GM21381 (cell line): ENCODE data around the gene MIB1.
A peak's percentile ranks its signal among the peaks of the same experiment; 100 is the strongest.

Experiments
- ATAC-seq: cut with Tn5 transposase; IDR thresholded peaks from one replicate; pipeline ENCODE4 v1.9.1; 2021; ENCODE audit warnings: mild to moderate bottlenecking, moderate library complexity; ENCODE audit not compliant: unreplicated experiment

The MIB1 gene

DNA sequence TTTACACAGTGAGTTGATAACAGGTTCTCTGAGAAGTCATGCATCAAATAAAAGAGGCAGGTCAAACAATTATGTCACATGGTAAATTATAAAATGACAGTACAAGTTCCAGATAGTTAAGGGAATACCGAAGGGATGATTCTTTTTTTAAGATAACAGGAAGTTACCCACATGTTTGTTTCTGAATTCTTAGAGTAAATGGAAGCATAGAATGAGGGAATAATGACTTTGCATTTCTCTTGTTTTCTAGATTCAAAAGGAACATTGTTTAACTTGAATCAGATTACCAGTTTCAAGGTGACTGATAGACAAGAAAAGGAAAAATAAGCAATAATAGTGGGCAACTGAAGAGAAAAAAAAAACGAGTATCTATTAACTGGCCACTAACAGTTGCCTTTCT is 124.5 kb downstream of the MIB1 start:
- ATAC-seq: no peak

DNA sequence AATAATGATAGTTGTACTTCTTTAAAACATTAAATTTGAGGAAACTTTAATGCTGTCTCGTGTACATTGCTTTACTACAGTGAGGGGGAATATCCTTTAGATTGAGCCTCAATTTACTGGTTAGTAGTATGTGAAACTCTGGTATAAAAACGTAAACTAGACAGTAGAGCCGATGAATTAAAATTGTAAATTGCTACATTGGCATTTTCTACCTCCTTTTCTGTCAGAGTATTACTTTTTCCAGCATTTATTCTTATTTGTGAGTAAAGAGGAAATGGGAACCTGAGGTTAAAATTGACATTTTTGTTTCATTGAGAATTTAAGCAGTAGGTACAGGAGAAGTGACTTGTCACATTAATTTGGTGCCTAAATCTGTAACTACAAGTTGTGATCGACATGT is 128.2 kb downstream of the MIB1 start:
- ATAC-seq: no peak

DNA sequence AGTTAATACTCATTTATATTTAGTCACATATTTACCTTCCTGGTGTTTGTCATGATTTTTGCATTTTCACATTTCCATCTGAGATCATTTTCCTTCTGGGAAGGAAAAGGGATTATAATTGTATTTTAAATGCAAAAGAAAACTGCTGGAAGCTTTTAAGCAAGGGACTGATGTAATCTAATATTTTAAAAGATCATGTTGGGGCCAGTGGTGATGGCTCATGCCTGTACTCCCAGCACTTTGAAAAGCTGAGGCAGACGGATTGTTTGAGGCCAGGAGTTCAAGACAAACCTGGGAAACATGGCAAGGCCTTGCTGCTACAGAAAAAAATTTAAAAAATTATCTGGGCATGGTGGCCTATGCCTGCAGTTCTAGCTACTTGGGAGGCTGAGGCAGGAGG is 149.0 kb downstream of the MIB1 start:
- no peak for ATAC-seq

DNA sequence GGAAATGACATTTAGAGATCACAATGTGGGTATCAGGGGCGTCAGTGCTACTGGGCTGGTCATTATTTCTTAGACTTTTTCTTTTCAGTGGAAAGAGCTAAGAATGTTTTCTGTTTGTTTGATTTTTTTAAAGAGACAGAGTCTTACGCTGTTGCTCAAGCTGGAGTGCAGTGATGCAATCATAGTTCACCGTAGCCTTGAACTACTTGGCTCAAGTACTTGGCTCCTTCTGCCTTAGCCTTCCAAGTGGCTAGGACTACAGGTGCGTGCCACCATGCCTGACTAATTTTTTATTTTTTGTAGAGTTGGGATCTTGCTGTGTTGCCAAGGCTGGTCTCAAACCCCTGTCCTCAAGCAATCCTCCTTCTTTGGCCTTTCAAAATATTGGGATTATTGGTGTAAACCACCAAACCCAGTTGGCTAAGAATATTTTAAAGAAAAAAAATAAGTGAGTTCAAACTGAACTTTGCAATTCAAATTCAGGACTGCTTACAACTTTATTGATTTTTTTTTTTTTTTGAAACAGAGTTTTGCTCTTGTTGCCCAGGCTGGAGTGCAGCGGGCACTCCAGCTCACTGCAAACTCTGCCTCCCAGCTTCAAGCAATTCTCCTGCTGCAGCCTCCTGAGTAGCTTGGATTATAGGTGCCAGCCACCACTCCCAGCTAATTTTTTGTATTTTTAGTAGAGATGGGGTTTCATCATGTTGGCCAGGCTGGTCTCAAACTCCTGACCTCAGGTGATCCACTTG is 154.2 kb downstream of the MIB1 start:
- no peak for ATAC-seq

DNA sequence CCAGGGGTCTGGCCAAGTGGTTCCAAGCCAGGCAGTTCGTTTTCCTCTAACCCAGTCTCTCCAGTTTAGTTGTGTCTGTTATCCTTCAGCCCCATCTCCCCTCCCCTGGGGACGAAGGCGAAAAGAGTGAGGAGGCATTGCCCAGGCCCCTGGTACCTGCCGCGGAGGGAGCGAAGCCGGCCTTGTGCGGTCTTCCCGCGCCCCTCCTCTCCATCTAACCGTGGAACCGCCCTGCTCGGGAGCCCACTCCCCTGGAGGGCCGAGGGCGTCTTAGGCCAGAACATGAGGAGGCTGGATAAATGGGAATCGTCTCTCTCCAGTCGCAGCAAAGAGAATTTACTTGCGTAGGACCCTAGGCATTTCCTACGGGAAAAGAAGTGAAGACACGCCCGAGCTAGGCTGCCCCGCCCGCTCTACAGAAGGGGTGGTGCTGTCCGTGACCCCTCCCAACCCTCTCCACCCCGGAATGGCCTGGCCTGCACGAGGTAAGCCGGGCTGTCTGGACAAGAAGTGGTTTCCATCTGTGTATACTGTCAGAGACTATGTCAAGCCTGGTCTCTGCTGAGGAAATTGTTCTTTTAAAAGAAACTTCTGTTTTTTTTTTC is 156.2 kb downstream of the MIB1 start:
- no peak for ATAC-seq

GRCh38 chr18:21897811-21898210 is 157.2 kb downstream of the MIB1 start:
- peak; percentile 73 for ATAC-seq

DNA sequence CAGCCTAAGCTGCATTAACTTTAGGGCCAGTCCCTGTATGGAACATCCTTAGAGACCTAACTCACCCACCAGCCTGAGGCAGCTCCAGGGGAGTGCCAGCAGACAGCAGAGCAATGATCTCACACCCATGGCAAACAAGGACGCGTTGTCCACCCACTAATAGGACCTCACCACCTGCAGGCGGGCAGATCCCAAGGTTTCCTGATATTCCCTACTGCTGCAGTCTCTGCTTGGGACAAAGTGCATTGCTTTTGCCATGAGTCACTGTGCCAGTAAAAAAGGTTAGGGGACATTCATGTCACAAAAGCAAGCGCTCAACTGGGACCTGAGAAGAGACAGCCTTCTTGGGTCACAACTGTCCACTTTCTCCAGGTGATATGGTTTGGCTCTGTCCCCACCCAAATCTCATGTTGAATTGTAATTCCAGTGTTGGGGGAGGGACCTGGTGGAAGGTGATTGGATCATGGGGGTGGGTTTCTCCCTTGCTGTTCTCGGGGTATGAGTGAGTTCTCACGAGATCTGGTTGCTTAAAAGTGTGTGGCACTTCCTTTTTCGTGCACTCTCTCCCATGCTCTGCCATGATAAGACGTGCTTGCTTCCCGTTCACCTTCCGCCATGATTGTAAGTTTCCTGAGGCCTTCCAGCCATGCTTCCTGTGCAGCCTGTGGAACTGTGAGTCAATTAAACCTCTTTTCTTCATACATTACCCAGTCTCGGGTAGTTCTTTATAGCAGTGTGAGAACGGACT is 160.2 kb downstream of the MIB1 start:
- no peak for ATAC-seq

DNA sequence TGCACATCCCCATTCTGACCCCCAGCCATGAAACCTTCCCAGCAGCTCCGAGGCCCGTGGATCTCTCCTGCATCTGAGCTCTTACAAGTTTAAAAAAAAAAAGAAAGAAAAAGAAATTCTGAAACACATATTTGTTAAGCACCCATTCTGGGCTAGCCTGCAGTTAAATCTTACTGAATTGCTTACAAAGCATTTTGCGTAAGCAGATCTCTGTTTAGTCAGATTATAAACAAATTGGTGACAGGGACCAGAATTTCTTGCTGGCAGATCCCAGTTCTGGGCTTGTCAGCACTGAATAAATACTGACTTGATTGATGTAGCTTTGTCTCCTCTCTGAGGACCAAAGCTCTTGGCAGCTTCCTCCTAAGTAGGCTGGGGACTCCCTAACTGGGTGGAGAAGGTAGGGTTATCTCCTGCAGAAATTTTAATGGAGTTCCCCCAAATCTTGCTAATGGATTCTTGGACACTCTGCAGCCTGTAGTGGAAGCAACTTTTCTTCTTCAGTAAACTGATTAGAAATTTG is 160.9 kb downstream of the MIB1 start:
- no peak for ATAC-seq

DNA sequence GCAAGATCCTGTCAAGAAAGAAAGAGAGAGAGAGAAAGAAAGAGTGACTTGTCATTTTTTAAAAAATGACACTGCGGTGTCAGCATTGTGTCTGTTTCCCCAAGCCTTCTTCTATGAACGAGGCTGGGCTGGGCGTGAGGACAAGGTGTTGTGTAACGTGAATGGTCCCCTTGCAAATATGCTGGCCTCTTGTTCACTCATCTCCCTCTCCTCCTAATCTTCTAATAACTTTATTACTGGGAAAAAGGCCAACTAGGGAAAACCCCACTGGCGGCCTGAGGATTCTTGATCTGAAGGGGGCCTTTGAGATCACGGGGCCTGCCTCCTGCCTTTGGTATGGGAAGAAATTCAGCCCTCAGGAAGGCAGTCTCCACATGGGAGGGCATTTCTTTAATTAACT is 163.1 kb downstream of the MIB1 start:
- ATAC-seq: no peak

- ATAC-seq: no peak
Measured at GRCh38 chr18:21904856-21905255, 164.3 kb downstream of the MIB1 start.

GRCh38 chr18:21907451-21907850 is 166.9 kb downstream of the MIB1 start:
- no peak for ATAC-seq

GRCh38 chr18:21908711-21909110 is 168.1 kb downstream of the MIB1 start:
- no peak for ATAC-seq

DNA sequence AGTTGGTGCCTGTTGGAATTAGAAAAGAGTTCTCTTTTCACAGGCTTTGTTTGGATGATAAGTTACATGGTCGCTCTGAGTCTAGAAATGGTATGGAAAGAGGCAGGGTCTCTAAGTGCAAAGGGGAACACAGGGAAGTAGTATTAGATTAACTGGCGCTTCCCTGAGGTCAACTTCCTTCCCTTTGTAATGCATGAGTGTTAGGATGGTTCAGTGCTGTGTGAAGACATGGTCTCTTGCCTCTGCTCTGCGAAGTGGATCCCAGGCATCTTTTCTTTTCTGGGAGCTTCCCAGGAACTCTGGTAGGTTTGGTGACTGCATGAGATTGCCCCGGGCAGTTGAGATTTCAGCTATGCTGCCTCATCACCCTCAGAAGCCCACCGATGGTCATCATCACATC is 170.3 kb downstream of the MIB1 start:
- no peak for ATAC-seq

DNA sequence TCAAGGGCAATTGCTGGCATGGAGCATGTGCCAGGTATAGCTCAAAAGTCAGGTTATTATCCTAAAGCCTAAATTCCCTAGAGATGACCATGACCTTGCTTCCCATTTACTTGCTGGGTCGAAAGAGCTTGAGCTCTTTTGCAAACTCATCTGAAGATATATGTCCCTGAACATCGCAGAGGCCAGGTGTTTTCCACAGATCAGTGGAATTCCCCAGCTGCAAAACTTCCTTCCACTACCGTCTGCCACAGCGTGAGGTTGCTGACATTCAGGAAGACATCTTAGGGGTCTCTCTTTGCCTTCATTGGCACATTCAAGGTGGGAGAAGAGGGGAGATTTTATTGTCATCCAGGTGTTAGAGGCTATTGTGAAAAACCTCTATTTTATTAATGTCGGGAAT is 171.0 kb downstream of the MIB1 start:
- ATAC-seq: no peak

- ATAC-seq: no peak
Measured at GRCh38 chr18:21912339-21913239, 172.0 kb downstream of the MIB1 start.

DNA sequence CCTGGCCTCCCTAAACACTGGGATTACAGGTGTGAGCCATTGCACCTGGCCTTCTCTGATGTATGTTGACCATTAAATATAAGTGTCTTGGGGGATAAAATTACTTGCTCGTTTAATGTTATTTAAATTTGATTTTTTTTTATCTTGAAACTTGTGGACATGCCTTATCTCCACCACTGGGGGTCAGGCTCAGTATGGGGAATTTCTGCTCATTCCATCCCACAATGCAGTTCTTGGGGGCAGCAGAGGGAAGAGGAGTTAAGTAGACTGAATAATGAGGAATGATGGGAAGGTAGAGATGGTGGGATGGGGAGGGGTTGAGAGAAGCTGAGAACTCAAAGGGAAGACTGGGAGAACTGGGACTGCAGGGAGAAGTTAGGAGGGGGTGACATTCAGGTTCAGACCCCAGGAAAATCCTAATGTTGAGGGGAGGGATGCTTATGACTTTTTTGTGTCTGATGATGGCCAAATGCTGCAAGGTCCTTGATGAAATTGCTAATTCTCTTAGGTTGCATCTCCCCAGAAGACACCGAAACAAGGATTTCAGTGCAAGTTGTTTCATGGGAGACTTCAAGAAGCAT is 174.2 kb downstream of the MIB1 start:
- no peak for ATAC-seq

DNA sequence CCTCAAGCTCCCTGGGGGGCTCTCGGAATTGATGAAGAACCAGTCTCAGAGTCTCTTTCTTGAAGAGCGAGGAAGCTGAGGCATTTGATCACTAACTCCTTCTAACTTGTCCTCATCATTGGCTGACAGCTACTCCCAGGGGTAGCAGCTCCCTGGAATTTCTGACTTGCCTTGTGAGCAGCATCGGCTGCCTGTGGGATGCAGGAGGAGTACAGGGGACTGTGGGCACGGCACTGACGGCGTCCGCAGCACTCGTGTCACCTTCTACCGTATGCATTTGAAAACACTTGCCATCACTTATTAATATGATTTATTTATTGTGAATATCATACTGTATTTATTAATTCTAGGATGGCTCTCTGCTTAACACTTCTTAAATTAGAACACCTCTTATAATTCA is 175.0 kb downstream of the MIB1 start:
- ATAC-seq: no peak

DNA sequence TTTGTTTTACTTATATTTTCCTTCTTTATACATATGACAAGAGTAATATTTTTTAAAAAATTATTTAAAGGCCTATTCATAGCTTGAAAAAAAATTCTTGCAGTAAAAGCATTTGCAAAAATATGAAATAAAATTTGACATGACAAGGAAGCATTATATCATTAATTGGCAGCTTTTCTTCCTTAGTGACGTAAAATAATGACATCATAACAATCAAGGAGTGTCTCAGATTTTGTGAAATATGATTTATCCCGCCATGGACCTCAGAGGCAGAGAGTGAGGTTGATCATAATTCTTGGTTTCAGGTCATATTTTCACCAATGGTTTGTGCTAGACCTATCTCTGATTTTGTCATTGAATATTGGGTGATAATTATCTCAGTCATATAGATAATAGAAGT is 176.0 kb downstream of the MIB1 start:
- ATAC-seq: no peak

DNA sequence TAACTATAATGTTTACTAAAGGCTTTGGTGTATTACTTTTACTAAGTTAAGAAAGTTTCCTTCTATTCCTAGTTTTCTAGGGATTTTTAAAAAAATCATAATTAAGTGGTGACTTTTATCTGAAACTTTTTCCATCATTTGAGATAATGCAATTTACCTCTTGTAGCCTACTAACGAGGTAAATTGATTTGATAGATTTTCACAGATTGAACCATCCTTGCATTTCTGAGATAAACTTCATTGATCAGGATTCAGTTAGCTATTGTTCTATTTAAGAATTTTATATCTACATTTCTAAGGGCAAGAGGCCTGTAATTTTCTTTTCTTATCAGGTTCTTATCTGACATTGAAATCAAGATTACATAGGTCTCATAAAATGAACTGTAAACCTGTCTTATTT is 178.1 kb downstream of the MIB1 start:
- no peak for ATAC-seq
